ENCODE data around the gene MKRN2. TPM values are rescaled to one million over a fixed set of nuclear protein-coding genes. Genes with fewer than 3 reads are reported as not detected.

The MKRN2 gene
- total and polyA plus RNA-seq, 2 of the 8 experiments (the other 6 are each of a cell fraction or from before 2014, with no cell fraction given), result 15.3 to 17.6 TPM

DNA sequence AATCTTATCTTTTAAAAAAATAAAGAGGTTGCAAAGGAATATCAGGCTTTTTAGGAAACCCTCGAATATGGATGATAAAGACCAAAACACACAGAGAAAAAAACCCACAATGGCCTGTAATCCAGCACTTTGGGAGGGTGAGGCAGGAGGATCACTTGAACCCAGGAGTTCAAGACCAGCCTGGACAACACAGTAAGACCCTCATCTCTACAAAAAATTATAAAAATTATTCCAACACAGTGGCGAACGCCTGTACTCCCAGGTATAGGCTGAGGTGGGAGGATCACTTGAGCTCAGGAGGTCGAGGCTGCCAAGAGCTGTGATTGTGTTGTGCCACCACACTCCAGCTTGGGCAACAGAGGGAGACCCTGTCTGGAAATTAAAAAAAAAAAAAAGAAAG lies 76.2 kb downstream of the MKRN2 start (continued):
- TF ChIP-seq RXRA (IDR thresholded peaks at IDR 0.05; ENCODE audit: insufficient read depth, low read depth, low read length), result no peak
- TF ChIP-seq CEBPB (IDR thresholded peaks at IDR 0.05; ENCODE audit: low read depth, low read length), result no peak
- TF ChIP-seq CBX5 (IDR thresholded peaks at IDR 0.05; ENCODE audit: low read depth, low read length), result no peak
- TF ChIP-seq RFX5 (IDR thresholded peaks at IDR 0.05; ENCODE audit: borderline replicate concordance, low read depth, low read length), result no peak

Small RNA genes within 50 kb of the gene (small RNA-seq; reads per million reads assigned to genes)
- not detected for gene RF00017 (ENCODE audit: insufficient read depth)
- gene RNA5SP123 (ENCODE audit: insufficient read depth), result not detected
- not detected for gene RNU6-377P (ENCODE audit: insufficient read depth)

Other genes with a start within 250 kb of the MKRN2 start
- 22.4 and 22.6 TPM in 2 replicates for gene TSEN2, start 72.6 kb upstream of the MKRN2 start, total RNA-seq (2021; fragmentation: NEBNext Ultra II Directional; extraction: Animal tissue kit (Norgen Biotek cat#: 25700))
- 15.1 and 16.1 TPM in 2 replicates for gene TSEN2, start 72.6 kb upstream of the MKRN2 start, polyA plus RNA-seq (2011; rRNA removed)
- gene MKRN2OS, start 11.6 kb upstream of the MKRN2 start, total RNA-seq (2021; fragmentation: NEBNext Ultra II Directional; extraction: Animal tissue kit (Norgen Biotek cat#: 25700)), result 0.41 TPM in 1 of 2 replicates, not detected in the other
- gene MKRN2OS, start 11.6 kb upstream of the MKRN2 start, polyA plus RNA-seq (2011; rRNA removed), result 0.15 and 0.17 TPM in 2 replicates
- 96.7 and 103 TPM in 2 replicates for gene RAF1, start 107.0 kb downstream of the MKRN2 start, total RNA-seq (2021; fragmentation: NEBNext Ultra II Directional; extraction: Animal tissue kit (Norgen Biotek cat#: 25700))
- gene RAF1, start 107.0 kb downstream of the MKRN2 start, polyA plus RNA-seq (2011; rRNA removed), result 97.5 and 118 TPM in 2 replicates
- gene TMEM40, start 202.2 kb downstream of the MKRN2 start, total RNA-seq (2021; fragmentation: NEBNext Ultra II Directional; extraction: Animal tissue kit (Norgen Biotek cat#: 25700)), result not detected in 2 replicates
- 0.11 and 0.18 TPM in 2 replicates for gene TMEM40, start 202.2 kb downstream of the MKRN2 start, polyA plus RNA-seq (2011; rRNA removed)
- 8.7 and 11.2 TPM in 2 replicates for gene CAND2, start 239.6 kb downstream of the MKRN2 start, total RNA-seq (2021; fragmentation: NEBNext Ultra II Directional; extraction: Animal tissue kit (Norgen Biotek cat#: 25700))
- gene CAND2, start 239.6 kb downstream of the MKRN2 start, polyA plus RNA-seq (2011; rRNA removed), result 8.7 and 12.0 TPM in 2 replicates